ENCODE results near the gene ACSF2.

DNA sequence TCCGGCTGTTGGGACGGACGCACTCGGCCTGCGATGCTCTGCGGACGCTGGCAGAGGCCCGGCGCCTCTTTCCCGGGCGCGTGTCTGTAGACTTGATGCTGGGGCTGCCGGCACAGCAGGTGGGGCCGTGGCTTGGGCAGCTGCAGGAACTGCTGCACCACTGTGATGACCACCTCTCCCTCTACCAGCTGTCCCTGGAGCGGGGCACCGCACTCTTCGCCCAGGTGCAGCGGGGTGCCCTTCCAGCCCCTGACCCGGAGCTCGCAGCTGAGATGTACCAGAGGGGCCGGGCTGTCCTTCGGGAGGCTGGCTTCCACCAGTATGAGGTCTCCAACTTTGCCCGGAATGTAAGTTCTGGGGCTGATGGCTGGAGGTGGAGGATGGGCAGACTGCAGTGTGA, 56.1 kb downstream of the ACSF2 start:
- TF ChIP-seq, protein P1, sequence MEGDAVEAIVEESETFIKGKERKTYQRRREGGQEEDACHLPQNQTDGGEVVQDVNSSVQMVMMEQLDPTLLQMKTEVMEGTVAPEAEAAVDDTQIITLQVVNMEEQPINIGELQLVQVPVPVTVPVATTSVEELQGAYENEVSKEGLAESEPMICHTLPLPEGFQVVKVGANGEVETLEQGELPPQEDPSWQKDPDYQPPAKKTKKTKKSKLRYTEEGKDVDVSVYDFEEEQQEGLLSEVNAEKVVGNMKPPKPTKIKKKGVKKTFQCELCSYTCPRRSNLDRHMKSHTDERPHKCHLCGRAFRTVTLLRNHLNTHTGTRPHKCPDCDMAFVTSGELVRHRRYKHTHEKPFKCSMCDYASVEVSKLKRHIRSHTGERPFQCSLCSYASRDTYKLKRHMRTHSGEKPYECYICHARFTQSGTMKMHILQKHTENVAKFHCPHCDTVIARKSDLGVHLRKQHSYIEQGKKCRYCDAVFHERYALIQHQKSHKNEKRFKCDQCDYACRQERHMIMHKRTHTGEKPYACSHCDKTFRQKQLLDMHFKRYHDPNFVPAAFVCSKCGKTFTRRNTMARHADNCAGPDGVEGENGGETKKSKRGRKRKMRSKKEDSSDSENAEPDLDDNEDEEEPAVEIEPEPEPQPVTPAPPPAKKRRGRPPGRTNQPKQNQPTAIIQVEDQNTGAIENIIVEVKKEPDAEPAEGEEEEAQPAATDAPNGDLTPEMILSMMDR (IDR thresholded peaks at IDR 0.05; ENCODE audit: poor library complexity, severe bottlenecking) = no peak
- TF ChIP-seq, protein P2, sequence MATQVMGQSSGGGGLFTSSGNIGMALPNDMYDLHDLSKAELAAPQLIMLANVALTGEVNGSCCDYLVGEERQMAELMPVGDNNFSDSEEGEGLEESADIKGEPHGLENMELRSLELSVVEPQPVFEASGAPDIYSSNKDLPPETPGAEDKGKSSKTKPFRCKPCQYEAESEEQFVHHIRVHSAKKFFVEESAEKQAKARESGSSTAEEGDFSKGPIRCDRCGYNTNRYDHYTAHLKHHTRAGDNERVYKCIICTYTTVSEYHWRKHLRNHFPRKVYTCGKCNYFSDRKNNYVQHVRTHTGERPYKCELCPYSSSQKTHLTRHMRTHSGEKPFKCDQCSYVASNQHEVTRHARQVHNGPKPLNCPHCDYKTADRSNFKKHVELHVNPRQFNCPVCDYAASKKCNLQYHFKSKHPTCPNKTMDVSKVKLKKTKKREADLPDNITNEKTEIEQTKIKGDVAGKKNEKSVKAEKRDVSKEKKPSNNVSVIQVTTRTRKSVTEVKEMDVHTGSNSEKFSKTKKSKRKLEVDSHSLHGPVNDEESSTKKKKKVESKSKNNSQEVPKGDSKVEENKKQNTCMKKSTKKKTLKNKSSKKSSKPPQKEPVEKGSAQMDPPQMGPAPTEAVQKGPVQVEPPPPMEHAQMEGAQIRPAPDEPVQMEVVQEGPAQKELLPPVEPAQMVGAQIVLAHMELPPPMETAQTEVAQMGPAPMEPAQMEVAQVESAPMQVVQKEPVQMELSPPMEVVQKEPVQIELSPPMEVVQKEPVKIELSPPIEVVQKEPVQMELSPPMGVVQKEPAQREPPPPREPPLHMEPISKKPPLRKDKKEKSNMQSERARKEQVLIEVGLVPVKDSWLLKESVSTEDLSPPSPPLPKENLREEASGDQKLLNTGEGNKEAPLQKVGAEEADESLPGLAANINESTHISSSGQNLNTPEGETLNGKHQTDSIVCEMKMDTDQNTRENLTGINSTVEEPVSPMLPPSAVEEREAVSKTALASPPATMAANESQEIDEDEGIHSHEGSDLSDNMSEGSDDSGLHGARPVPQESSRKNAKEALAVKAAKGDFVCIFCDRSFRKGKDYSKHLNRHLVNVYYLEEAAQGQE (IDR thresholded peaks at IDR 0.05; ENCODE audit: borderline replicate concordance) = no peak
- TF ChIP-seq EP300 (conservative IDR thresholded peaks at IDR 0.05; ENCODE audit: poor library complexity, severe bottlenecking) (no peak), EZH2 (IDR thresholded peaks at IDR 0.05; ENCODE audit: borderline replicate concordance, insufficient read depth, low read length, poor library complexity, severe bottlenecking) (no peak), TAF1 (IDR thresholded peaks at IDR 0.05; ENCODE audit: low read depth) (no peak), RAD21 (conservative IDR thresholded peaks at IDR 0.05) (no peak)

Measured in neural cell (in vitro differentiated cells).